ENCODE results near the gene HOXA3.

The HOXA3 gene

GRCh38 chr7:27065709-27066108 is 86.7 kb downstream of the HOXA3 start:
- Histone ChIP-seq H3K27ac (replicated peaks) (no peak overlapping the region), H3K4me3 (replicated peaks; ENCODE audit: insufficient read depth, low read length) (no peak overlapping the region), H3K27me3 (ENCODE audit: insufficient read depth, poor library complexity, severe bottlenecking) (no peaks in the 10 kb centered on the region)
- TF ChIP-seq, protein P1, sequence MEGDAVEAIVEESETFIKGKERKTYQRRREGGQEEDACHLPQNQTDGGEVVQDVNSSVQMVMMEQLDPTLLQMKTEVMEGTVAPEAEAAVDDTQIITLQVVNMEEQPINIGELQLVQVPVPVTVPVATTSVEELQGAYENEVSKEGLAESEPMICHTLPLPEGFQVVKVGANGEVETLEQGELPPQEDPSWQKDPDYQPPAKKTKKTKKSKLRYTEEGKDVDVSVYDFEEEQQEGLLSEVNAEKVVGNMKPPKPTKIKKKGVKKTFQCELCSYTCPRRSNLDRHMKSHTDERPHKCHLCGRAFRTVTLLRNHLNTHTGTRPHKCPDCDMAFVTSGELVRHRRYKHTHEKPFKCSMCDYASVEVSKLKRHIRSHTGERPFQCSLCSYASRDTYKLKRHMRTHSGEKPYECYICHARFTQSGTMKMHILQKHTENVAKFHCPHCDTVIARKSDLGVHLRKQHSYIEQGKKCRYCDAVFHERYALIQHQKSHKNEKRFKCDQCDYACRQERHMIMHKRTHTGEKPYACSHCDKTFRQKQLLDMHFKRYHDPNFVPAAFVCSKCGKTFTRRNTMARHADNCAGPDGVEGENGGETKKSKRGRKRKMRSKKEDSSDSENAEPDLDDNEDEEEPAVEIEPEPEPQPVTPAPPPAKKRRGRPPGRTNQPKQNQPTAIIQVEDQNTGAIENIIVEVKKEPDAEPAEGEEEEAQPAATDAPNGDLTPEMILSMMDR (IDR thresholded peaks at IDR 0.05; ENCODE audit: insufficient read depth, low read length): no peak
- TF ChIP-seq GABPA (IDR thresholded peaks at IDR 0.05; ENCODE audit: low read depth) (no peak), POLR2AphosphoS5 (IDR thresholded peaks at IDR 0.05; ENCODE audit: low read depth) (no peak), REST (IDR thresholded peaks at IDR 0.05; ENCODE audit: insufficient replicate concordance, low read depth) (no peak), SPI1 (IDR thresholded peaks at IDR 0.05; ENCODE audit: borderline replicate concordance, low read depth) (no peak)
- DNase-seq (ENCODE audit: low read depth in 1 of 2, low spot score in 1 of 2): no peak

GRCh38 chr7:27064661-27065060 is 87.7 kb downstream of the HOXA3 start:
- no peak for DNase-seq (ENCODE audit: low read depth in 1 of 2, low spot score in 1 of 2)
- TF ChIP-seq, protein P1 (IDR thresholded peaks at IDR 0.05; ENCODE audit: insufficient read depth, low read length): no peak
- no peak for TF ChIP-seq GABPA (IDR thresholded peaks at IDR 0.05; ENCODE audit: low read depth)
- no peak for TF ChIP-seq SPI1 (IDR thresholded peaks at IDR 0.05; ENCODE audit: borderline replicate concordance, low read depth)
- TF ChIP-seq REST (IDR thresholded peaks at IDR 0.05; ENCODE audit: insufficient replicate concordance, low read depth): no peak
- TF ChIP-seq POLR2AphosphoS5 (IDR thresholded peaks at IDR 0.05; ENCODE audit: low read depth): no peak
- Histone ChIP-seq H3K4me3 (replicated peaks; ENCODE audit: insufficient read depth, low read length) (no peak overlapping the region), H3K27me3 (ENCODE audit: insufficient read depth, poor library complexity, severe bottlenecking) (no peaks in the 10 kb centered on the region), H3K27ac (replicated peaks) (no peak overlapping the region)

DNA sequence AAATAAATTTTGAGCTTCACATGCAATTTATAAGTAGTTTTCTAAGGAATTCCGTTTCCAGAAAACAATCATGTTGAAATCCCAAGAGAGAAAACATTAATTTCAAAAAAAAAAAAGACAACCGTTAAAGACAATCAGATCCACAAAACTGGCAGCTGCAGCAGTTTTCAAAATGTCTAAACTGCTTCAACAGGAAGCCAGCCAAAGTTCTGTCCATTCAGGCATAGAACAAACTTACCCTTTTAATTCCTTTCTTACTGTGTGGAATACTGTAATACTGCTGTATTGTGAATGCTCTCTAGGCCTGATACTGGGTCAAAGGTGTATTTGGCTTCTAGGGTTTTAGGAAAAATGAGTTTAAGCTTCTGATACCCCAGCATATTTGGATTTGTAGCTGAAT is 88.2 kb downstream of the HOXA3 start:
- no peak for DNase-seq (ENCODE audit: low read depth in 1 of 2, low spot score in 1 of 2)
- H3K4me3 ChIP-seq (replicated peaks; ENCODE audit: insufficient read depth, low read length): no peak overlapping the region
- no peak overlapping the region for H3K27ac ChIP-seq (replicated peaks)
- H3K27me3 ChIP-seq (ENCODE audit: insufficient read depth, poor library complexity, severe bottlenecking): peaks cover 2% of the 10 kb centered on the region
- TF ChIP-seq SPI1 (IDR thresholded peaks at IDR 0.05; ENCODE audit: borderline replicate concordance, low read depth) (no peak), GABPA (IDR thresholded peaks at IDR 0.05; ENCODE audit: low read depth) (no peak), POLR2AphosphoS5 (IDR thresholded peaks at IDR 0.05; ENCODE audit: low read depth) (no peak), REST (IDR thresholded peaks at IDR 0.05; ENCODE audit: insufficient replicate concordance, low read depth) (no peak)
- TF ChIP-seq, protein P1 (IDR thresholded peaks at IDR 0.05; ENCODE audit: insufficient read depth, low read length): no peak

All from HL-60 (cell line).